OCI-LY3 (cell line): ENCODE data around the gene OPCML.

ENCODE experiments used
- EZH2phosphoT487 ChIP-seq: fragments of 200-600 bp; shearing (Covaris generic); IDR thresholded peaks from 2 replicates; pipeline ENCODE4 v1.6.1; 2018; ENCODE audit warnings: antibody characterized with exemption, mixed run types, low read depth
- TF ChIP-seq, protein P1 (sequence below): fragments of 200-600, 300-600 bp; sonication (generic); IDR thresholded peaks from 2 replicates; pipeline ENCODE4 v1.5.1; 2014; ENCODE audit warnings: antibody characterized with exemption, low read length, low read depth

DNA sequence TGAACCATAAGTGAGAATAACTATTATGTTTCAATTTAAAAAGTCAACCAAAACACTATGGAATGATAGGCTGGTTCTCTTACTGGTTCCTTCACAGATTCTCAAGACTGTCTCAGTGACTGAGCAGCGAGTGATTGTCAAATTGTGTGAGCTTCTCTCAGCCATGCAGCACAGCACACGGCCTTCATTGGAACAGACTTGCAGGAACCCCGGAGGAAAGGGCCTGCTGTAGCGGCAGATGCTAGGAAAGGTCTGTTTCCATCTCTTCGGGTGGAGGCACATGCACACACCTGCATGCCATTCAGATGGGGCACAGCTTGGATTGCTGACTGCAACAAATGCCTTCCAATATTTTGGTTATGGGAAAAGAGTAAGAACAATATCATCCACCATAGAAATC lies 741.8 kb downstream of the OPCML start:
- TF ChIP-seq, protein P1, sequence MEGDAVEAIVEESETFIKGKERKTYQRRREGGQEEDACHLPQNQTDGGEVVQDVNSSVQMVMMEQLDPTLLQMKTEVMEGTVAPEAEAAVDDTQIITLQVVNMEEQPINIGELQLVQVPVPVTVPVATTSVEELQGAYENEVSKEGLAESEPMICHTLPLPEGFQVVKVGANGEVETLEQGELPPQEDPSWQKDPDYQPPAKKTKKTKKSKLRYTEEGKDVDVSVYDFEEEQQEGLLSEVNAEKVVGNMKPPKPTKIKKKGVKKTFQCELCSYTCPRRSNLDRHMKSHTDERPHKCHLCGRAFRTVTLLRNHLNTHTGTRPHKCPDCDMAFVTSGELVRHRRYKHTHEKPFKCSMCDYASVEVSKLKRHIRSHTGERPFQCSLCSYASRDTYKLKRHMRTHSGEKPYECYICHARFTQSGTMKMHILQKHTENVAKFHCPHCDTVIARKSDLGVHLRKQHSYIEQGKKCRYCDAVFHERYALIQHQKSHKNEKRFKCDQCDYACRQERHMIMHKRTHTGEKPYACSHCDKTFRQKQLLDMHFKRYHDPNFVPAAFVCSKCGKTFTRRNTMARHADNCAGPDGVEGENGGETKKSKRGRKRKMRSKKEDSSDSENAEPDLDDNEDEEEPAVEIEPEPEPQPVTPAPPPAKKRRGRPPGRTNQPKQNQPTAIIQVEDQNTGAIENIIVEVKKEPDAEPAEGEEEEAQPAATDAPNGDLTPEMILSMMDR: no peak
- TF ChIP-seq EZH2phosphoT487: no peak
